ENCODE measurements around the gene MYO7B. TPM values are rescaled to one million over a fixed set of nuclear protein-coding genes. Genes with fewer than 3 reads are reported as not detected.
"Not testable (repeated sequence)": the region's sequence is repeated elsewhere in the genome, so short reads cannot be mapped to it uniquely, and the experiment has no call there.

MYO7B gene
- polyA plus RNA-seq, 3 donors, result 24.0 to 32.4 (median 29.5) TPM

GRCh38 chr2:127551221-127551930 lies 15.9 kb downstream of the MYO7B start:
- DNase-seq, result no peak

DNA sequence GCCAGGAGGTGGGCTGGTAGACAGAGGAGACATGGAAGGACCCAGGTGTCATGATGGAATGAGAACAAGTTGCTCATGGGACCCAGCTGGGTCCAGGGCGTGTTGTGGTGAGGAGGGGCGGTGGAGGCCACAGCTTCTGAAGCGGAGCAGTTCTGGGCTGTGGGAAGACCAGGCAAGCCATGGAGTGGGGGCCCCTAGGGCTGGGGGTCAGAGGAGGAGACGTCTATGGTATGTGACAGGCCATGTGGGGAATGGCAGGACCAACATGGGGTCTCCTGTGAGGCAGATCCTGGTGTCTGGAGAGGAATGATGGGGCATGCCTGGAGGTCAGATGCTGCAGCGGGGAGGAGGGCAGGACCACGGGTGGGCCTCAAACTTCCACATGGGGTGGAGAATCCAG lies 16.9 kb downstream of the MYO7B start:
- DNase-seq, result no peak

DNA sequence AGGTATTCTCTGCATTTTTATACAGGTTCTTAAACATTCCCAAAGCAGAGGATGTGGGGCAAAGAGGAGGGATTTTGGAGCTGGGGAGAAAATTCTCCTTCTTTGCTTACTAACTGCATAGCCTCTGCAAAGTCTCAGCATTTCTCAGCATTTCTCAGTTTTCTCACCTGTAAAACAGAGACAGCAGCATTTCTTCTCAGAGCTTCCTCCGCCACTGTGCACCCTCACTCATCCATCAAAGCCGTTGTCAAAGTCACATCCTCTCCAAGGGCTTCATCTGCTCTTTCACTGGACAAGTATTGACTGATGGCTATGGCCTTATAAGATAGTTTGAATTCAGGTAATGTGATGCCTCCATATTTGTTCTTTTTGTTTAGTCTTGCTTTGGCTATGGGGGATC lies 17.4 kb downstream of the MYO7B start:
- no peak for DNase-seq

DNA sequence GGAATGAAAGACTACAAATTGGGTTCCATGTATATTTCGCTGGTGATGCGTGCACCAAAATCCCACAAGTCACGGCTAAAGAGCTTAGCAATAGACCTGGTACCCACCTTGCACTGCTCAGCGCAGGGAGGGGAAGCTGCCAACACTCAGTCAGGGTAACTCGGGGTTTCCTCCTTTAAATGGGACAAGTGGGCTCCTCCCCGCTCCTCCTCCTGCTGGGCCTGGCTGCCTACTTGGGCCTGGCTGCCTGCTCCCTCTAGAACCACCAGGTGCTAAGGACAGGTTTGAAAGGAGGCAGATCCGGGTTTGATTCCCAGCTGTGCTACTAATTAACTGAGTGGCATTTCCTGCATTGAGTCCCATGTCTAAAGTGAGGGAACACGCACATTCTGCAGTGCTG lies 23.4 kb downstream of the MYO7B start:
- DNase-seq, result no peak

- no peak for DNase-seq
Measured at GRCh38 chr2:127559454-127559853, 24.0 kb downstream of the MYO7B start.

- DNase-seq, result no peak
Measured at GRCh38 chr2:127560201-127560930, 24.9 kb downstream of the MYO7B start.

GRCh38 chr2:127560931-127561280 lies 25.4 kb downstream of the MYO7B start:
- no peak for DNase-seq

- DNase-seq, result no peak
Measured at GRCh38 chr2:127561371-127561770, 25.9 kb downstream of the MYO7B start.

GRCh38 chr2:127562936-127563335 lies 27.5 kb downstream of the MYO7B start:
- DNase-seq, result no peak

- DNase-seq, result no peak
Measured at GRCh38 chr2:127563458-127564428, 28.3 kb downstream of the MYO7B start.

GRCh38 chr2:127564429-127565260 lies 29.2 kb downstream of the MYO7B start:
- DNase-seq, result no peak

DNA sequence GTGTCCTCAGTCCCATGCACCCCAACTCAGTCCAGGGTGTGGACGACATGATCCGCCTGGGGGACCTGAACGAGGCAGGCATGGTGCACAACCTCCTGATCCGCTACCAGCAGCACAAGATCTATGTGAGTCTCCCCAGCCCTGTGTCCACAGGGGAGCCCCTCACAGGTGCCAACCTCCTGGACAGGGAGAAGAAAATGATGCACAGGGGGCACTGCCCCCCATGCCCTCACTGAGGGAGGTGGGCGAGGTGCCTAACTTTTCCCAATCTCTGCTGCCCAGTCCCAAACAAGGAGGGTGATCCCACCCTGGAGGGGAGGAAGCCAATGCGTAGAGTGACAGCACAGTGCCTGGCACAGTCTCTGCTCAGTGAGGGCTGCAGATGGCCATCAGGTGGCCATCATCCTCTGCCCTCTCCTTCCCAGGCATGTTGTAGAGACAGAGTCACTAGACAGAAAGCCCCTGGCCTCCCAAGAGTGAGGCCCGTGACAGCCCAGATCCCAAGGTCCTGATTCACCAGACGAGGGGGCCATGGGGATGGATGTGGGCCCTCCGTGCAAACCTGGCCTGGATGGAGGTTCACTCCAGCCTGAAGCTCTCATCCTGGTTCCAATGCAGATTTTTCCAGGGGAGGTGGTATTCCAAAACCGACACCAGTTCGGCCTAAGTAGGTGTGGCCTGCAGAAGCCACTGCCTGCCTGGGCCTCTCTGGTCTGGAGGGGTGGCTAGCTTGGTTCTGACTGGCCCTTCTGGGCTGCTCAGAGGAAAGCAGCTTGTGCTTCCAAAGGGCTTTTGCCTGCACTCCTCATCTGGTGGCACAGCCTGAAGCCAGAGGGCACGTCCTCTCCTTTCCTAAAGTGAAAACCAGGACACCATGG lies 30.0 kb downstream of the MYO7B start:
- DNase-seq, result no peak

DNA sequence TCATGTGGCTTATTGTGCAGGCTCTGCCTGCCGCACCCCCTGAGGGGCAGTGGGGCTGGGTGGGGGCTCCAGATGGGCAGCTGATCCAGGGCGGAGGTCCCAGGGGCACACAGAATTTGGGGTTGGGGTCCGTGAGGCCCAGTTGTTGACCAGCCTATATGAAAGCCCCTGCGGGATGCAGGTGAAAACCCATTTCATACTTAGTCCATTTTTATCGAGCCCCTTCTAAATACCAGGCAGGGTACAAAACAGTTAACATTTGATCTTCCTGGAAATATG lies 30.6 kb downstream of the MYO7B start:
- no peak for DNase-seq

DNA sequence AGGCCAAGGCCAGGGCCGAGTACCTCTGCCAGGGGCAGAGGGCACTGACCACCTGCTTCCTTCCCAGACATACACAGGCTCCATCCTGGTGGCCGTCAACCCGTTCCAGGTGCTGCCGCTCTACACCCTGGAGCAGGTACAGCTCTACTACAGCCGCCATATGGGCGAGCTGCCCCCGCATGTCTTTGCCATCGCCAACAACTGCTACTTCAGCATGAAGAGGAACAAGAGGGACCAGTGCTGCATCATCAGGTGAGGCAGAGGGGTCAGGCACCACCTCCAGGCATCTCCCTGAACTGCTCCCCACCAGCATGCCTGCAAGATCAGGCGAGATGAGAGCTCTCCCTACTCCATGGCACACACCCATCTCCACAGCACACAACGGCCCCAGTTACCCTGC lies 31.1 kb downstream of the MYO7B start:
- no peak for DNase-seq

GRCh38 chr2:127567351-127567854 lies 31.9 kb downstream of the MYO7B start:
- no peak for DNase-seq

- no peak for DNase-seq
Measured at GRCh38 chr2:127568128-127568527, 32.6 kb downstream of the MYO7B start.

DNA sequence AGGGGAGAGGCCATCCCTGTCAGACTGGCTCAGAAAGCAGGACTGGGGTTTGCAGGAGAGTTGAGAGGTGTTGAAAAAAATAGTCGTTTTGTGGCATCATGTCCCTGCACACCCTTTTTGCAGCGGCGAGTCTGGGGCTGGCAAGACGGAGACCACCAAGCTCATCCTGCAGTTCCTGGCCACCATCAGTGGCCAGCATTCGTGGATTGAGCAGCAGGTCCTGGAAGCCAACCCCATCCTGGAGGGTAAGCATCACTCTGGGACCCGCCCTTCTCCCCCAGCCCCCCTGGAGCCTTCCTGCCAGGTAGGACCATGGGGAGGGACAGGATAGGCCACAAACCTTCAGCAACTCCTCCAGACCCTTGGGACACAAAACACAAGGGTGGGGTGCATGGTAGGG lies 34.2 kb downstream of the MYO7B start:
- DNase-seq, result no peak

- DNase-seq, result no peak
Measured at GRCh38 chr2:127570282-127571250, 35.1 kb downstream of the MYO7B start.

DNA sequence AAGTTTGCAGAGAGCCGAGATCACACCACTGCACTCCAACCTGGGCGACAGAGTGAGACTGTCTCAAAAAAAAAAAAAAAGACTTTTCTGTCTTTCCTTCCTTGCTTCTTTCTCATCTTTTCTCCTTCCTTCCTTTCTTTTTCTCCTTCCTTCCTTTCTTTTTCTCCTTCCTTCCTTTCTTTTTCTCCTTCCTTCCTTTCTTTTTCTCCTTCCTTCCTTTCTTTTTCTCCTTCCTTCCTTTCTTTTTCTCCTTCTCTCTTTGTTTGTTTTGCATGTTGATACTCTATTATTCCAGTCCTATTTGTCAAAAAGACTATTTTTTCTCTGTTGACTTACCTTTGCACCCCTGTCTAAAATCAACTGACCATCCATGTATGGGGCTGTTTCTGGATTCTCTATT lies 36.9 kb downstream of the MYO7B start:
- DNase-seq, result not testable (repeated sequence)
